IPS DF 4.7 (cell line): ENCODE results near the gene SPEF1.
"Not testable (repeated sequence)": the region's sequence is repeated elsewhere in the genome, so short reads cannot be mapped to it uniquely, and the experiment has no call there.

Source experiments
- DNase-seq: peaks from one replicate; pipeline ENCODE4 v3.0.0-alpha.2; 2013; ENCODE audit warnings: low spot score; ENCODE audit errors: extremely low read depth

SPEF1 gene, protein sequence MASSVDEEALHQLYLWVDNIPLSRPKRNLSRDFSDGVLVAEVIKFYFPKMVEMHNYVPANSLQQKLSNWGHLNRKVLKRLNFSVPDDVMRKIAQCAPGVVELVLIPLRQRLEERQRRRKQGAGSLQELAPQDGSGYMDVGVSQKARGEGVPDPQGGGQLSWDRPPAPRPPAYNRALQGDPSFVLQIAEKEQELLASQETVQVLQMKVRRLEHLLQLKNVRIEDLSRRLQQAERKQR

DNA sequence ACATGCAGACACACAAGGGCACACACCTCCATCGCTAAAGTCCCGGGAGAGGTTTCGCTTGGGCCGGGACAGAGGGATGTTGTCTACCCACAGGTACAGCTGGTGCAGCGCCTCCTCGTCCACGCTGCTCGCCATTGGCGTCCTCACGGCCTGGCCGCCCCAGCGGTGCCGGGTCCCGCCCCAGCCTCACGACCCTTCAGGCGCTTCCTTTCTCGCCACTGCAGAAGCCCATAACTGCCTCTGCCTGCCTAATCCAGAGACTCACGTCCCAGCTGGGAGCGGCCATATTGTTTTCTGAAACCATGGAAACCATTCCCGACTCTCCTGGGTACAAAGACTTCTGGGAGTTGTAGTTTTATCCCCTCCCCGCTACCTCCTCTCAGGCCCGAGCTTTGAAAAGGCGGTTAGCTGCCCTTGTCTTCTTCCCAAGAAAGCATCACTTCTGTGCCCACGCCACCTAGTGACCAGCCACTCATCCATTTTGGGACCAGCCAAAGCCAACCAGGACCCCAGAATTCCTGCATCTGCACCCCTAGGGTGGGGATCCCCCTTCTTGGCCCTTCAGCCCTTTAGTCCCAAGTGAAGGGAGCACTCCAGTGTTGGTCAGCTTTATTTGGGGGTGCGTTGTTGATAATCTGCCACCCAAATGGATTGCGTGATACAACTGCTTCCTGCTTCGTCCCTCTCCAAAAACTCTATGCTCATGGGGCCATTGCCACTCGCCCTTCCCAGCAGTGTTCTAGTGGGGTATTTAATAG is at the start of gene SPEF1:
TSS of gene SPEF1 (minus strand) at position 296 of the 758 bp plus-strand sequence. CDS start at position 135, 161 bp downstream.
- DNase-seq: no peak

DNA sequence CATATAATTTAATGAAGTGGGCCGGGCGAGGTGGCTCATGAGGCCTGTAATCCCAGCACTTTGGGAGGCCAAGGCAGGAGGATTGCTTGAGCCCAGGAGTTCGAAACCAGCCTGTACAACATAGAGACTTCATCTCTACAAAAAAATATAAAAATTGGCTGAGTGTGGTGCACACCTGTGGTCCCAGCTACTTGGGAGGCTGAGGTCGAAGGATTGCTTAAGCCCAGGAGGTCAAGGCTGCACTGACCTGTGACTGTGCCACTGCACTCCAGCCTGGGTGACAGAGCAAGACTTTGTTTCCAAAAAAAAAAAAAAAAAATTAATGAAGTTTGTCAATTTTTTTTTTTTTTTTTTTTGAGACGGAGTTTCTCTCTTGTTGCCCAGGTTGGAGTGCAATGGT is 48.6 kb upstream of the SPEF1 start:
- not testable (repeated sequence) for DNase-seq

DNA sequence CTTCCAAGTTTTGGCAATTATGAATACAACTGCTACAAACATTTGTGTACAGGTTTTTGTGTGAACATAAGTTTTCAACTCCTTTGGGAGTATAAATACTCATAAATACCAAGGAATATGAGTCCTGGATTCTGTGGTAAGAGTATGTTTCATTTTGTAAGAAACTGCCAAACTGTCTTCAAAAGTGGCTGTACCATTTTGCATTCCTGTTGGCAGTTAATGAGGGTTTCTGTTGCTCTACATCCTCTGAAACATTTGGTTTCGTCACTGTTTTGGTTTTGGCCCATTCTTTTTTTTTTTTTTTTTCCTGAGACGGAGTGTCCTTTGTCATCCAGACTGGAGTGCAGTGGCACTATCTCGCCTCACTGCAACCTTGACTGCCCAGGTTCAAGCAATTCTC is 47.5 kb upstream of the SPEF1 start:
- no peak for DNase-seq

DNA sequence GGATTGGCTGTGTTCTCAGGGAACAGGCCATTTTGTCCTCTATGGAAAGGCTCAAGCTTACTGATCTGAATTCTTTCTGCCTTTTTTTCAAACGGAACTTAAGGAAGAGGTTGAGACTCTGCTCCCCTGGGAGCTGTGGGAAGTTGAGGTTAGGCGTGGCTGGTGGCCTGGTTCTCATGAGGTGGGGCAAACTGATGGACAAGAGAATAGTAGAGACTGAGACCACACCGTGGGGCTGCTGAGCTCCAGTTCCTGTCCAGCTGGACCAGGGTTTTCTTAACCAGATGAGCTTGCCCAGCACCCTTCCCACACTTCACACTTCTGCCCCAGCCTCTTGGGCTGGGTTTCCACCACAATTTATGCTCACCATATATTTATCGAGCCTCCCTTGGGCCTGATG is 45.2 kb upstream of the SPEF1 start:
- no peak for DNase-seq

- no peak for DNase-seq
These were observed 44.3 kb upstream of the SPEF1 start for GRCh38 chr20:3825526-3825925.

DNA sequence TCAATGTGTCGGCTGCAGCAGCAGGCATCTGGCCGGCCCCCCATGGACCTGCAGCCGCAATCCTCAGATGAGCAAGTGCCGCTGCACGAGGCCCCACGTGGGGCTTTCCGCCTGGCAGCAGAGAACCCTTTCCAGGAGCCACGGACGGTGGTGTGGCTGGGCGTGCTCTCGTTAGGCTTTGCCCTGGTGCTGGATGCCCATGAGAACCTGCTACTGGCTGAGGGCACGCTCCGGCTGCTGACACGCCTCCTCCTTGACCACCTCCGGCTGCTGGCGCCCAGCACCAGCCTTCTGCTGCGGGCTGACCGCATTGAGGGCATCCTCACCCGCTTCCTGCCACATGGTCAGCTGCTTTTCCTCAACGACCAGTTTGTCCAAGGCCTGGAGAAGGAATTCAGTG is 42.6 kb upstream of the SPEF1 start:
- no peak for DNase-seq

DNA sequence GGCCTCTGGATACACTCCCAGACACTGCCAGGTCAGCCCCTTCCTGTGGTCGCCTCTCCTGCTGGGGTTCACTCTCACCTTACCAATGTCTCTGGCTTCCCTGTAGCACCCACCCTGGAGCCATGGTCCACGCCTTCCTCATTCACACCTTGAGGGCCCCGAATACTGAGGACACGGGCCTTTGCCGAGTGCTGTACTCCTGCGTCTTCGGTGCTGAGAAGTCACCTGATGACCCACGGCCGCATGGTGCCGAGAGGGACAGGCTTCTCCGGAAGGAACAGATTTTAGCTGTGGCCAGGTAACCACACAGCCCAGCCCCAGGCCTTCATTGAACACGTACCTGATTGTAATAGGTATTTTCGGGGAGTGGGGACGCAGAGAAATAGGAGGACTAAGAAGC is 40.7 kb upstream of the SPEF1 start:
- DNase-seq: no peak

GRCh38 chr20:3820901-3821727 is 39.9 kb upstream of the SPEF1 start:
- DNase-seq: no peak

DNA sequence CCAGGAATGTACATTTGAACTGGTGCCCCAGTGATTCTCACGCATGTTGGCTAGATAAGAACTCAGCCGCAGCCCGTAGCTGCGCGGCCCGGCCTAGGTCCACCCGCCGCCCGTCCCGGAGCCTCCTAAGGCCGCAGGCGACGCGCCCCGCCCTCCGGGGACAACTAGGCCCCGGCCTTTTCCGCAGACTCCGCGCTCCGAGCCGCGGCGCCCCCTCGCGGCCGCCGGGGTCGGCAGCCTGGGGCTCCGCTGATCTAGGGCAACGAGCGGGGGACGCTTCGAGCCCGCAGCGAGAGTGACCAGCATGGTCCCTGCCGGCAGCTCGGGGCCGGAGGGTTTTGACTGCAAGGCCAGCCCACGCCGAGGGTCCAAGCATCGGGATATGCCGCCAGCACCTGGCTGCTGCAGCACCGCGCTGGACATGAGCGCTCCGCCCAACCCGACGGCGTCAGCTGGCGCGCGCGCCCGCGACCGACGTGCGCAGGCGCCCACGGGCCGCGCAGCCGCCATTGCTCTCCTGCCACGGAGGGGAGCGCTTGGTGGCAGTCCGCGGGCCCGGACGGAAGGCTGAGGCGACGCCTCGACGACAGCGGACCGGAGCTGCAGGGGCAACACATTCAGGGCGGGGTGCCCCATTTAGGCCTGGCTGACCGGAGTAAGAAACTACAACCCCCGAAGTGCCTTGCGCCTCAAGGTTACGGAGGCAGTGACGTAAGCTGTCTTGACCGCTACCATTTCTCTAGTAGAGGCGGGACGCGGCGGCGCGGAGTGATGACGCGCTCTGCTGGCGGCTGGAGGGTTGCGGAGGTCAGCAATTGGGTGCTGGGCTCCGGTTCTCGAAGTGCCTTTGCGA is 39.0 kb upstream of the SPEF1 start, which contains the start of gene AP5S1:
TSS of gene AP5S1 (plus strand) at position 500 of the 853 bp plus-strand sequence. CDS start 1,571 bp downstream, outside the sequence.
- DNase-seq: peak; percentile 93

GRCh38 chr20:3819411-3820047 is 38.3 kb upstream of the SPEF1 start:
- no peak for DNase-seq

DNA sequence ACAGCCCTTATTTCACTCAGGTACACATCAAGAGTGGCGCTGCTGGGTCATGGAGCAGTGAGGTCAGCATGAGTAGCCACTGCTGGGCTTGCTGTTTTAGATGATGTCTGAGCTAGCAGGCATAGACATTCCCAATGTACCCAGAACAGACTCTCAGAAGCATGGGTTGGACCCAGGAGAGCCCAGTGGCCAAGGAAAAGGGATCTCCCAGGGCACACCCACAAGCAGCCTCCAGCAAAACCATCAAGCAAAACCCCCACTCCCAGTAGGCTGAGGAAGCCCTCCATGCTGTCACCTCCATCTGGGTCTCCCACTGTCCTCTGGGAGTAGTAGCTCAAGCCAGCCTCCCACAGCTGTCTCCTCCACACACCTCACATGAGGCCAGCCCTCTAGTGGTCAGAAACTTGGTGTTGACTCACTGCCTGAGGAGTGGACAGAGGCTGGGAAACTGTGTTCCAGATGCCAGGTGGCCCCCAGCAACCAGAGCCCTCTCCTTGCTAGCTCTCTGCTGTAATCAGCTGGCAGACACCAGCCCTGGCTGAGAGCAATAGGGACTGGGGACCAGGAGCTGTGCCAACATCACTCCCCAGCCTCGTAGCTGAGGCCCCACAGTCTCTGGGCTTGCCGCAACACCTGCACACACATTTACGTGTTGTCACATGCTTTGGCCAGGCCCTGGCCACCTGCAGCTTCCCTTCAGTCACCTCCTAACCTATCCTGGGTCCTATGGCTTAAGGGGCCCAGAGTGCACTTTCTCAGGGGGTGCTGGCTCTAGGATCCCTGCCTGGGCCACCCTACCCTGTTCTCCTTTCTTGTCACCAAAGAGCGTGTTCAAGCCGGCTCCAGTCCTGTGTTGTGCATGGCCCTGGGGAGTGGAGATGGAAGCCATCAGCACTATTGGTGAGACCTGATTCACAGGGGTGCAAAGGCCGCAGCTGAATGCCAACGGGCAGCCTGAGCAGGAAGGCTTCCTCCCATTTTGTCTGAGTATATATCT is 37.2 kb upstream of the SPEF1 start:
- no peak for DNase-seq

- DNase-seq: no peak
These were observed 34.6 kb upstream of the SPEF1 start for GRCh38 chr20:3815703-3816315.

GRCh38 chr20:3814928-3815495 is 33.8 kb upstream of the SPEF1 start:
- DNase-seq: no peak

- DNase-seq: no peak
These were observed 32.8 kb upstream of the SPEF1 start for GRCh38 chr20:3813848-3814581.

GRCh38 chr20:3812975-3813847 is 32.0 kb upstream of the SPEF1 start:
- no peak for DNase-seq

- no peak for DNase-seq
These were observed 31.0 kb upstream of the SPEF1 start for GRCh38 chr20:3812259-3812681.
